Mucosa of gallbladder (tissue), 1 donor: Measurements from ENCODE around the gene FHL3. TPM values are rescaled to one million over a fixed set of nuclear protein-coding genes. Genes with fewer than 3 reads are reported as not detected.

Experiments used
- DNase-seq: peaks from one replicate; pipeline ENCODE4 v3.0.0-alpha.2; 2020; ENCODE audit warnings: low spot score
- total RNA-seq: library from RNA; stranded (reverse); gene quantifications from one replicate; pipeline ENCODE4 v1.2.1, GENCODE V29; 2021
- donor health status: DM: no; HTN: no; CAD: no.

The FHL3 gene, protein sequence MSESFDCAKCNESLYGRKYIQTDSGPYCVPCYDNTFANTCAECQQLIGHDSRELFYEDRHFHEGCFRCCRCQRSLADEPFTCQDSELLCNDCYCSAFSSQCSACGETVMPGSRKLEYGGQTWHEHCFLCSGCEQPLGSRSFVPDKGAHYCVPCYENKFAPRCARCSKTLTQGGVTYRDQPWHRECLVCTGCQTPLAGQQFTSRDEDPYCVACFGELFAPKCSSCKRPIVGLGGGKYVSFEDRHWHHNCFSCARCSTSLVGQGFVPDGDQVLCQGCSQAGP
- 11.2 TPM for total RNA-seq

GRCh38 chr1:38005195-38006007, at the start of gene FHL3:
TSS of gene FHL3 (minus strand) at chr1:38005514. CDS start at chr1:37999412, 6,102 bp downstream.
- no peak for DNase-seq

DNA sequence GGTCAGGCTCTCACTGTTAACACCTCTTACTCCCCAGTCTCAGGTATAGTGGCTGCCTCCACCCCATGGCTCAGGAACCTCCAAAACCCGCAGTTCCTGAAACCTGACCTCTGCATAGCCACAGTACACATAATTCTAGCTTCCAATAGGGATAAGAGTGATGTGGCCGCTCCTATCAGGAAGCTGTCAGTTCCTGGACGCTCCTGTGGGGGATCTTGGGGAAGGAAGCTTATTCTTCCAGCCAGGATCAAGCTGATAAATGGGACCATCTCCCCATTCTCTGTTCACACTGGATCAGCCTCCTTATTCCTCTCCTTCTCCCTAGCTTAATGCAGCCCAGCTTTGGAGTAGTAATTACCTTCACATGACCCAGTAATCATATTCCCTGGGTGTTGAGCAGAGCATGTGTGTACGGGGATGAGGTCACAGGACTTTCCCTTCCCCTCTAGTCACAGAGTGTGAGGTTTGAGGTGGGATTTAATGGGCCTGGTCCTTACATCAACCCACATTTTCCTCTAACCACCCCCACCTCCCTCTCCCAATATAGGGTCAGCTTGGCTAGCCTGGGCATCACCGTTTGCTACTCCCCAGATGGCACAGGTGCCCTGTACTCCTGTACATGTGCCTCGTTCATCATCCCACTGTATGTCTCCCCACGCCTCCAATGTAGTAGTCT, 48.2 kb upstream of the FHL3 start:
- DNase-seq: no peak

GRCh38 chr1:38052750-38053415, 47.6 kb upstream of the FHL3 start:
- DNase-seq: no peak

GRCh38 chr1:38051079-38051543, 45.8 kb upstream of the FHL3 start:
- DNase-seq: no peak

GRCh38 chr1:38050397-38051078, 45.2 kb upstream of the FHL3 start:
- no peak for DNase-seq

DNA sequence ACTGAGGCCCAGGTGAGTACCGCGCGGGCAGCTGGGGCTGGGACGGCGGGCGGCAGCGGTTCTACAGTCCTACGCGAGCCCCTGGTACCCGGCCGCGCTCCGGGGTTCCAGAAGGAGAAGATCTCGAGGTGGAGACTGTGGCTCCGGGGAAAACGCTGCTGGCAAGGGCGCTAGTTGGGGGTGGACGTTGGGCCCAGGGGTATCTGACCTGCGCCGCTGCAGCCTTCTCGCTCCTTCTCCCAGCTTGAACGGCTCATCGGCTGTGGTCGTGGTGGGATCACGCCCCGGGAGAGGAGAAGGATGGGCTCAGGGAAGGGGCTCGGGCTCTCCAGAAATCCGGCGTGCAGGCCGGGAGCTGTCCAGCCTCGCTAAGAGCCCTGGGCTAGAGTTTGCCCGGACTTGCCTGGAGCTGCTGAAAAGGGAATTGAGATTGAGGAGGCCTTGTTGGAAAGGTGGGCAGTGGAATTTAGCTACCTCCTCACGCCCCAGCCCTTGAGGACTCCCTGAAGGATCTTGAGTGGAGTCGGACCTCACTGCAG, 42.4 kb upstream of the FHL3 start:
- DNase-seq: no peak

DNA sequence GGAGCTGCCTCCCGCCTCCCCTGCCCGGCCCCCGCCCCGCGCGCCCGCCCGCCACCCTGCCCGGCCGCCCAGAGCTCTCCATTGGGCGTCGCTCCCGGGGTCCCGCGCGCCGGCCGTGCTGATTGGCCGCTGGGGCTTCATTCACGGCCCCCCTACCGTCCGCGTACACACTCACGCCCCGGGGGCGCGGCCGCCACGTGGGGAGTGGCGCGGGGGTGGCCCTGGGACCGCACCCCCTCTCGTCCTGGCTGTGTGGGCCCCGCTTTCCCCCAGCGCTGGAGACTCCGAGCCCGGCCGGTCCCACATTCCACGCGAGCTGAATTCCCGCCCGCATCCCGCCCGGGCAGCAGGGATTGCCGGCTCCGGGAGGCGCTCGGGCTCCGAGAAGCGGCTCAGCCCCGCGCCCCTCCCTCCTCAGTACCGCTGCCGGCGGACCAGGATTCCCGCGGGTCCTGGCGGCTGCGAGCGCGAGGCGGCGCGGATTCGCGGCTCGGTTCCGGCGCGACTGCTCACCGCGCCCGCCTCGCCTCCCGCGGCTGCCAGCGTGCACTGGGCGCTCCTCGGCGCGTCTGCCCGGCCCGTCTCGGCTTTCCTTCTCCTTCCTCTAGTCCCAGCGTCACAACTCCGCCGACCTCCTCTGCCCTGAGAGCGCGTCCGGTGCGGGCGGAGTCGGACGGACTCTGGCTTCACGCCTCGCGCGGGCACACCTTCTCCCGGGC, 41.7 kb upstream of the FHL3 start:
- DNase-seq: peak; percentile 69

- no peak for DNase-seq
These were observed 41.1 kb upstream of the FHL3 start, which contains the start of gene POU3F1 for GRCh38 chr1:38046333-38046883. TSS of gene POU3F1 (minus strand) at chr1:38046793. CDS start at chr1:38046743, 50 bp downstream.

GRCh38 chr1:38045401-38046332, 40.4 kb upstream of the FHL3 start:
- peak; percentile 22 for DNase-seq

- no peak for DNase-seq
These were observed 39.2 kb upstream of the FHL3 start for GRCh38 chr1:38044221-38045215.

DNA sequence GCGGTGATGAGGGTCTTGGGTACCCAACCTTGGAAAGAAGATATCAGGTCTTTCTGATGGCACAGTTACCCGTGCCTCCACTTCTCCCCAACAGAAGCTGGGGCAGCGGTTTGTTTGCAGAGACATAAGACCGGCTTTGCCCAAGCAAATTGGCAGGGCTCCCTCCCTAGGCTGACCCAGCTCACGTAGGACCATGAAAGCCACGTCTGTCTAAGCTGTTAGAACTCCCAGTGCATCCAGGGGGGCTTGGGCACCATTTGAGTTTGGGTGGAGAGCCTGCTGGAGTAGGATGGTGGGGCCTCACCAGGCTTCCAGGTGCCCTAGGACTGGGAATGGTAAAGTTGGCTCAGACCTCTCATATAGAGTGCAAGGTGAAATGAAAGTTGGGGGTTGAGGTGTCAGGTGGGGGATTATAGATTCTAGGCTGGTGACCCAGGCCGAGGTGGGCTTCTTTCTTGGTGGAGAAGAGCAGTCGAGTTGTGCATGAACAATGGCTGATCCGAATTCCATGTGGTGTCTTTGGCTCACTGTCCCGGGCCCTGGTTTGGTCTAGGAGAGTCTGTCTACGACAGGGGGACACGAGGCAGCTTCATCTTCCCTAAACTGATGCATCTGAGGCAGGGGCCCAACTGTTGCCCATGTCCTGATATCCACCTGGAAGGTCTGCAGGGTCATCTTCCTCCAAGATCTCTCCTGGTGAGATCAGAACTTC, 37.9 kb upstream of the FHL3 start:
- no peak for DNase-seq

GRCh38 chr1:38041936-38042834, 36.9 kb upstream of the FHL3 start:
- no peak for DNase-seq

- DNase-seq: no peak
These were observed 34.2 kb upstream of the FHL3 start for GRCh38 chr1:38039331-38040088.

GRCh38 chr1:38038861-38039260, 33.5 kb upstream of the FHL3 start:
- no peak for DNase-seq
